Activated CD4-positive, alpha-beta T cell treated with anti-CD3 and anti-CD28 coated beads, Interleukin-2, amount 50 U/mL, for 48 hours (primary cell): Measurements from ENCODE around the gene NET1.

Experiments used
- DNase-seq, 2 experiments: peaks; one replicate each; pipeline ENCODE4 v3.0.0-alpha.2; 2020

The NET1 gene

DNA sequence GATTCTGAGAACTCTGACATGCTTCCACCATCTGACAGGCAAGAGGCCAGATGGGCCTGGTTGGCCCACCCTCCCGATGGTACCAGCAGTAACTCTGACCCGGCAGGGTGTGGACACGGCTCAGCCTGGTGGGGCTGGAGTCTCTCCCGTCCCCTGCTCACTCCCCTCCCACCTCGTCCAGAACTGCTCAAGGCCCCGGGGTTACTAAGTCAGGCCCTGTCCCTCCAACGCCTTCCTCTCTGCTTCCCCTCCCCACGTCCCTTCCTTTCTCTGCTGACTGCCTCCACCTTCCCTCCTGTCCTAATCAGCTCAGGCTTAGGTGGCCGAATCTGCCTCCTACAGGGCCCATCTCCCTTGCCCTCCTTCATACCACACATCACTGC lies 74.5 kb downstream of the NET1 start:
- DNase-seq: no peak

DNA sequence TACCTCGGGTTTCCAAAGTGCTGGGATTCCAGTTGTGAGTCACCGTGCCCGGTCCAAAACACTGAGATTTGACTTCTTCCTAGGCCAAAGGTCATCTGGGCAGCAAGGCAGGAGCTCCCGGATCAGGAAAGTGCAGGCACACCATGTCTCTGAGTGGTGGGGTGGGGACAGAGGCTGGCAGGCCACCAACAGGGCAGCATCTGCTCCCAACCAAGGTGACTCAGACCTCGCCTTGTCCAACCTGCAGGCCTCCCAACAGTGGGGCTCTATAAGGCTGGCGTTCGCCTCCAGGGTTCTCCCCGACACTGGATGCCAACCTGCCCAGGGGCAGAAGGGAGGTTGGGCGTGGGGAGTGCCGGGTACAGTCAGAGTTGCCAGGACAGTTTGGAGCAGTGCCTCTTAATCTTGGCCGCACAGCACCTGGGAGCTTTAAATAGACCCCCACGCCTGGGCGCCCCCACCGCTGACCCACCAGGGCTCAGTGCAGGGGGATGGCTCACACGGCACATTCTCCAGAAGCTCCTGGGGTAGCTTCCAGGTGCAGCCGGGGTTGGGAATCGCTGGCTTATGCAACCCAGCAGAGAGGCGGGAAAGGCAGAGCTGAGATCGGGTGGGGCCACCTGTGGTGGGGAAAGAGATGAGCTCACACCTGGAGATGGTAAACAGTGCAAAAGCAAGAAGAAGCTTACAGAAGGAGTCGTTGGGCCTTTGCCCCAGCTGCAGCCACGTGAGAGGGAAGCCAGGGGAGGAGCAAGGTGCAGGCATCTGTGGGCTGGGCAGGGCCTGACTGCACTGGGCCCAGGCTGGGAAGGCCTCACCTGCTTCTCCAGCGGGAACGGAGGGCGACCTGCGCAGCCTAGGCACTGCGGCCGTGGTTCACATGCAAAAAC lies 76.2 kb downstream of the NET1 start:
- no peak for DNase-seq

DNA sequence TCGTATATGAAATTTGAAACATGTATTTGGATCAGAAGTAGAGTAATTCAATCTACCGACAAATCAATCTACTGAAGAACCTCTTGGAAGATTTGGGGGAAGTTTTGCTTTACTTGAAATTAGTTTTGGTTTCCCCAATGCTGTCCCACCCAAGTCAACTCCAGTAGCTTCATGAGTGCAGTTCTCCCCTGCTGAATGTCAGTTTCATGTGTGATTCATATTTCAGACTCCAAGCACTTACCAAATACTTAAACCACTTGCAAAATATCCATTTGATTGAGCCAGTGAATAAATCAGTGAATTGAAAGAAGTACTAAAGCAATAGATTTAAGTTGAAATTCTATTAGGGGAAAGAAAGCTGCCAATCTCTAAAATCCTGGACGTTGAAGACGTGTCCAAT lies 77.7 kb downstream of the NET1 start:
- DNase-seq: no peak

GRCh38 chr10:5490698-5491464 lies 78.5 kb downstream of the NET1 start:
- DNase-seq: no peak

DNA sequence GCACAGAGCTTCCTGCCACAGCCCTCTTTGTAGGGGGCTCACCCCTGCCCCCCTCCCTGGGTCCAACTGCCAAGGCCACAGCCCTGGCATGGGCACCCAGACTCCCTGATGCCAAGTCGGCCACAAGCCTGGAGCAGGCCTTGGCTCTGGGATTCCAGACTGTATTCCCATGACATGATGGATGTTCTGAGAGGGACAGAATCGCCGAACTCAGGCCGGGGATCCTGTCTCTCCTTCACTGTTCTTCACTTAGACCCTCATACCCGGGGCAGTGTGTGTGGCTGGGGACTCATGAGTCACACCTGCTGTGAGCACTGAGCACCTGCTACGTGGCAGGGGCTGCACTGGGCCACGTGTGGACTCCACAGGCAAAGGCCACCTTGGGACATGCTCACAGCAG lies 79.1 kb downstream of the NET1 start:
- DNase-seq: no peak

DNA sequence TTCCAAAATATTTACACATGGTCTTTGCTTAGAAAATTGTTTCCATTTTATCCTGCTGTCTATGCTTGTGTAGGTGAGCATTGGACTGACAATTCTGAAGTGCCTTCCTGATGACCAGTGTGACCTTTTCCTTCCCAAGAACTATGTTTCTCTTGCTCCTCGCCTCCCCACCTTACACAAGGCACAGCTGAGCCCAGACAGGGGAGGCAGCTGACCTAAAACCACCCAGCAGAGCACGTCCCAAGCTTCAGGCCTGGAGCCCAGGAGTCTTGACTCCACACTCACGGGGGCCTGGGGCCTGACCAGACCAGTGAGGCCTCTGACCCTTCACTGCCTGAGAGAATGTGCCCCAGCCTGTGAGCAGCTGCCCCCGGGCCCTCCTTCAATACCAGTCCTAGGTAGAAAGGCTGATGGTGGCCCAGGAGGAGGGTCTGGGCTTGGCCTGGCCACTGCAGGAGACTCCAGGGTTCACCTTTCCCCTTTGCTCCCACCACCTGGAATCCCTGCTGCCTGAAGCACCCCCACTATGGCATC lies 80.0 kb downstream of the NET1 start:
- no peak for DNase-seq

DNA sequence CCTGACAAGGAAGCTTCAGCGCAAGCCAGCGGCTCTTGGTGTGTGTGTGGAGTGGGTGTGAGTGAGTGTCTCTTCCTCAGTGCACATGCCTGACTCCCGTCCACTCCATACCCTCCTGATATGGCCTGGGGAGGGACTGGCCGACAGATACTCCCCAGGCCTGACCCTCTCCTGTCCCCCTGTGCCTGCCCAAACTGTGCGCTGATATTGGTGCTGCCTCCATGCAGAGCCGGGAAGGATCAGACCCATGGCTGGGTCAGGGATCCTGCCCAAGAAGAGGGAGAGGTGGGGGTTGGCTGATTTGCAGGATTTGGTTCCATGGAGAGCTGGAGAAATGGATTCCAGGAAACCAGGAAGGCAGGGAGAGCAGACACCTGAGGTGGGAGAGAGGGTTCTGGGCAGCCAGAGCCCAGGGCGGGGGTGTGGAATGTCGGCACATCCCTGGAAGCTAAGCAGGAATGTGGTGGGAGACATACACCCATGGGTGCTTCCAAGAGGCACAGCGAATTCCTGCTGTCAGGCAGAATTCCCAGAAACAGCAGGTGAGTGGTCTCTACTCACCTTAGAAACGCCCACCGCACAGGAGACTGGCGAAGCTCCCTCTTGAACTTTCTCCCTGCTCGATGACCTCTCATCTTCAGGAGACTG lies 80.7 kb downstream of the NET1 start:
- no peak for DNase-seq

DNA sequence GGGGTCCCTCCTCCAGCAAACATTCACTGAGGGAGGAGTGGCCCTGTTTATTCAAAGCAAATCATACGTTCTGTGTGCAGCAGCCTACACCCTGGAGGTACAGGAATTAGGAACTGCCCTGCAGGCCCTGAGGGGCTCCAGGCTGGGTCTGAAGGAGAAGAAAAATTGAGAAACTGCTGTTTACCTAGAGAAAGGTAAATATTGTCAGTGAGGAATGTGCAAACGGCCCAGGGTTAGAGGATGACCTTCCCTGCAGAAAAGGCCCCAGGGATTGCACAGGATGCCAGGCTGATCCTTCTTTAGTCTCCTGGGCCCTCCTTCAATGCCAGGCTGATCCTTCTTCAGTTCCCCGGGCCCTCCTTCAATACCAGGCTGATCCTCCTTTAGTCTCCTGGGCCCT lies 81.3 kb downstream of the NET1 start:
- no peak for DNase-seq

- no peak for DNase-seq
These were observed 82.3 kb downstream of the NET1 start for GRCh38 chr10:5494611-5495010.

- no peak for DNase-seq
These were observed 84.2 kb downstream of the NET1 start for GRCh38 chr10:5496261-5497250.

- DNase-seq: no peak
These were observed 84.9 kb downstream of the NET1 start for GRCh38 chr10:5497289-5497688.

DNA sequence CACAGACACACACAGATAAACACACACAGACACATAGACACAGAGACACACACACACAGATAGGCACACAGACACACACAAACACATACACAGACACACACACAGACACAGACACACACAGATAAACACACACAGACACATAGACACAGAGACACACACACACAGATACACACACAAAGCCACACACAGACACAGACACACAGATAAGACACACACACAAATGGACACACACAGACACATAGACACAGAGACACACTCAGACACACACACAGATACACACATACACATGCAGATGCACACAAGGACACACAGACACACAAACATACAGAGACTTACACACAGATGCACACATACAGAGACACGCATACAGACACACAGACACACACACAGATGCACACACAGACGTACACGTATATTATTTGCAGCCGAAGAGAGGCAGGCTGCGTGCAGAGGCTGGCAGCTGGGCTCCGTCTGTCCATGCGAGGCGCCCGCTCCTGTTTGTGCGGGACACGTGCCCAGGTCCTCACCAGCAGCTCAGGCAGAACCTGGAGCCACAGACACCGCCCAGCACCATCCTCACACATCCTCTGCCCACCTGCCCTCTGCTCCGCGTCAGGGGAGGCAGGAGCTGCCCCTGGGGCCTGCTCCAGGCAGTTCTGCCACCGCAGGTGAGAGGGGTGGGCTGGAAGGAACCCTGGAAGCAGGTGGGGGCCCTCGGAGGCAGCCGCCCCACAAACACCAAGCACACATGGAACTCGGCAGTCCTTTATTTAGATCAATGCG lies 85.8 kb downstream of the NET1 start:
- no peak for DNase-seq

- no peak for DNase-seq
These were observed 86.6 kb downstream of the NET1 start for GRCh38 chr10:5498791-5499492.

- no peak for DNase-seq
These were observed 87.3 kb downstream of the NET1 start, which contains the start of gene CALML5 for GRCh38 chr10:5499493-5500140. CALML5 (minus strand) TSS chr10:5499570; CDS start chr10:5499438, 132 bp downstream.

DNA sequence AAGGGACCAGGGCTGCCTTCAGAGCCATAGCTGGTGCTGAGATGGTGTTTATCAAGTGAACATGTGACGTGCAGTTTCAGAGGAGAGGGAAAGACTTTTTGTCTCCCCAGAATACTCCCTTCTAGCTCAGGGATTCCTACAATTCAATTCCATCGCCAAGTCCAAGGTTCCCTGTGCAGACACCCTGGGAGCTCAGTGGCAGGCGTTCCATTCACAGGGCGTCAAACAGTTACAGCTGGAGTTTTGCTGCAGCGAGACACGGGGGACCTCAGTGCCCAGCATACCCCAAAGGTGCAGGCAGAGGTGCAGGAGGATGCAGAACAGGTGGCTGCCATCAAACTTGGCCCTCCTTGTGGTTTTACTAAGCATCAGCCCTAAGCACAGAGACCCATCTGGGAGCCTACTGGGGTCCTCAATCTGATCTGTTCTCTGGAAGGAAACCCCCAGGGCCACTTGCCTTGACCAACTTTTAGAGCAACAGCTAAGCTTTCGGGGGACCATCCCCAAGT lies 87.9 kb downstream of the NET1 start:
- no peak for DNase-seq

DNA sequence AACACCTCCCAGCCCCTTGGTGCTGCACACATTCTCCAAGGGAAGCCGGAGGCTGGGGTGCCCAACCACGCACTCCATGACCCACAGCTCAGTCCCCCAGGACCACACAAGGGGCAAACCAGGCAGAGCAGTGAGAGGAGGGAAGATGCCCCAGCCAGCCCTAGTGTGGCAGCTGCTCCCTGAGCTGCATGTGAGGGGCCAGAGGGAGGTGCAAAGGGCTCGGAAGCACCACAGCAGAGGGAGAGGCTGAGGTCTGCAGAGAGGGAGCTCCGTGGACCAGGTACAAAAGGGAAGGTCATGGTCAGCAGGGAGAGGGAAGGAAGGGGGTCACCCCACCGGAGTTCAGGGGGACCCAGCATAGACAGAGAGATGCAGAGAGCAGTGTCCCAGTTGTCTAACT lies 88.6 kb downstream of the NET1 start:
- DNase-seq: no peak

GRCh38 chr10:5502061-5502521 lies 89.7 kb downstream of the NET1 start:
- DNase-seq: no peak

GRCh38 chr10:5502571-5503476 lies 90.5 kb downstream of the NET1 start:
- DNase-seq: no peak

- no peak for DNase-seq
These were observed 91.1 kb downstream of the NET1 start for GRCh38 chr10:5503477-5503835.
